RWPE2 (cell line): Measurements from ENCODE around the gene FSD1.
"Not testable (repeated sequence)": the region's sequence is repeated elsewhere in the genome, so short reads cannot be mapped to it uniquely, and the experiment has no call there.

ENCODE experiments used
- ATAC-seq: fragments of 200-7000 bp; cut with Tn5 transposase; 3 replicates; pipeline ENCODE4 v1.9.1; 2021; ENCODE audit warnings: low read depth
- DNase-seq: peaks from one replicate; pipeline ENCODE4 v3.0.0-alpha.2; 2020; ENCODE audit warnings: low spot score
- H3K27ac ChIP-seq: fragments of 450-650 bp; 2 replicates; pipeline ENCODE4 v1.5.1; 2017; ENCODE audit warnings: mild to moderate bottlenecking; ENCODE audit not compliant: poor library complexity, severe bottlenecking
- H3K27me3 ChIP-seq: fragments of 250-450 bp; sonication (Bioruptor Pico); 2 replicates; pipeline ENCODE4 v1.5.1; 2021; ENCODE audit warnings: mild to moderate bottlenecking, moderate library complexity; ENCODE audit not compliant: insufficient read depth, poor library complexity, severe bottlenecking
- H3K36me3 ChIP-seq: fragments of 250-450 bp; sonication (Bioruptor Pico); 2 replicates; pipeline ENCODE4 v1.5.1; 2020; ENCODE audit warnings: low read depth, mild to moderate bottlenecking, moderate library complexity
- H3K4me1 ChIP-seq: fragments of 250-450 bp; sonication (Bioruptor Pico); 2 replicates; pipeline ENCODE4 v1.5.1; 2021; ENCODE audit warnings: mild to moderate bottlenecking, moderate library complexity; ENCODE audit not compliant: insufficient read depth, poor library complexity, severe bottlenecking
- H3K4me3 ChIP-seq: fragments of 250-450 bp; sonication (Bioruptor Pico); 2 replicates; pipeline ENCODE4 v1.5.1; 2021; ENCODE audit warnings: mild to moderate bottlenecking, moderate library complexity; ENCODE audit not compliant: severe bottlenecking
- H3K9me3 ChIP-seq: fragments of 250-450 bp; sonication (Bioruptor Pico); 2 replicates; pipeline ENCODE4 v1.5.1; 2021; ENCODE audit warnings: mild to moderate bottlenecking, moderate library complexity; ENCODE audit not compliant: severe bottlenecking
- CTCF ChIP-seq: fragments of 450-650 bp; IDR thresholded peaks from one replicate; pipeline ENCODE4 v1.5.1; 2017; ENCODE audit warnings: mild to moderate bottlenecking, moderate library complexity; ENCODE audit not compliant: poor library complexity, severe bottlenecking

FSD1 gene

GRCh38 chr19:4328243-4328990 is 24.0 kb downstream of the FSD1 start:
- Histone ChIP-seq H3K4me3 (no peak overlapping the region), H3K27ac (no peak overlapping the region), H3K27me3 (no peaks in the 10 kb centered on the region), H3K4me1 (no peaks in the 10 kb centered on the region), H3K36me3 (0 out of 2 replicates have a peak, but pooled peaks cover 3% of the 10 kb centered on the region), H3K9me3 (no peaks in the 10 kb centered on the region)
- DNase-seq (no peak), ATAC-seq (peak; percentile 42; the same call in 2 of the 3 replicates)
- TF ChIP-seq CTCF, result no peak

DNA sequence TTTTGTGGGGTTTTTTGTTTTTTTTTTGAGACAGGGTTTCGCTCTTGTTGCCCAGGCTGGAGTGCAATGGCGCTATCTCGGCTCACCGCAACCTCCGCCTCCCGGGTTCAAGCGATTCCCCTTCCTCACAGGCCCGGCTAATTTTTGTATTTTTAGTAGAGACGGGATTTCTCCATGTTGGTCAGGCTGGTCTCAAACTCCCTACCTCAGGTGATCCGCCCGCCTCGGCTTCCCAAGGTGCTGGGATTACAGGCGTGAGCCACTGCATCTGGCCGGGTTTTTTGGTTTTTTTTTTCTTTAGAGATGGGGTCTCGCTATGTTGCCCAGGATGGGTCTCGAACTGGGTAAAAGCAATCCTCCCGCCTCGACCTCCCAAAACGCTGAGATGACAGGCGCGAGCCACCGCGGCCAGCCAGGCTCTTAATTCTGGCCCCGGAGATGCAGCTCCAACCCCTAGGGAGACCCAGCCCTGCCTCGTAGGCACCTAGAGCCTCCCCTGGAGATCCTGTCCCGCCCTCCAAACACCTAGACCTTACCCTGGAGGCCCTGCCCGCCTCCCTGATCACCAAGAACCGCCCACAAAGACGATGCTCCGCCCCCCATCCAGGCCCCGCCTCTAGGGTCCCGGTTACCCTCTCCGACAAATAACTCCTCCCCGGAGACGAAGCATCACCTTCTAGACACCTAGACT is 24.7 kb downstream of the FSD1 start:
- DNase-seq, H3K27me3 ChIP-seq, H3K9me3 ChIP-seq, ATAC-seq, H3K27ac ChIP-seq, H3K36me3 ChIP-seq, H3K4me1 ChIP-seq, H3K4me3 ChIP-seq: not testable (repeated sequence)

DNA sequence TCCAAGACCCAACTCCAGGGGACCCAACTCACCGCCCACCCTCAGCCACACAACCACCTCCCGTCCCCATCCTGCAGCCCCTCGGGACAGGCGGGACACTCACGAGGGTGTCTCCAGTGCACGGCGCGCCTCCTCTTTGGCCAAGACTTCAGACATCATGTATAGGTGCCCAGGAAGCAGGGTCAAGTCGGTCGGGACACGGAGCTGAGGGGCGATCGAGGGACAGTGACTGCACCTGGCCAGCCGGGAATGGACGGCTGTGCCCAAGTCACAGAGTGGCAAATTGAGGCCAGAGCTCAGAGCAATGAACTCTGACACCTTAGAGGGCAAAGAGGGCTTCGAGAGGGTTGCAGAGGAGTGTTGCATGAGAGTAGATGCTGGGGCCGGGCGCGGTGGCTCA is 25.5 kb downstream of the FSD1 start:
- Histone ChIP-seq H3K4me1 (no peaks in the 10 kb centered on the region), H3K4me3 (no peak overlapping the region), H3K27me3 (no peaks in the 10 kb centered on the region), H3K9me3 (no peaks in the 10 kb centered on the region), H3K27ac (no peak overlapping the region), H3K36me3 (peaks cover 3% of the 10 kb centered on the region; the same call in 1 of the 2 replicates)
- ATAC-seq (no peak), DNase-seq (no peak)
- no peak for TF ChIP-seq CTCF

- Histone ChIP-seq H3K27ac (no peak overlapping the region), H3K4me1 (no peaks in the 10 kb centered on the region), H3K9me3 (no peaks in the 10 kb centered on the region), H3K4me3 (no peak overlapping the region), H3K36me3 (peaks cover under 1% of the 10 kb centered on the region; the same call in 1 of the 2 replicates), H3K27me3 (no peaks in the 10 kb centered on the region)
- ATAC-seq (no peak), DNase-seq (no peak)
- TF ChIP-seq CTCF, result no peak
These were observed 30.7 kb downstream of the FSD1 start for GRCh38 chr19:4334929-4335570.

DNA sequence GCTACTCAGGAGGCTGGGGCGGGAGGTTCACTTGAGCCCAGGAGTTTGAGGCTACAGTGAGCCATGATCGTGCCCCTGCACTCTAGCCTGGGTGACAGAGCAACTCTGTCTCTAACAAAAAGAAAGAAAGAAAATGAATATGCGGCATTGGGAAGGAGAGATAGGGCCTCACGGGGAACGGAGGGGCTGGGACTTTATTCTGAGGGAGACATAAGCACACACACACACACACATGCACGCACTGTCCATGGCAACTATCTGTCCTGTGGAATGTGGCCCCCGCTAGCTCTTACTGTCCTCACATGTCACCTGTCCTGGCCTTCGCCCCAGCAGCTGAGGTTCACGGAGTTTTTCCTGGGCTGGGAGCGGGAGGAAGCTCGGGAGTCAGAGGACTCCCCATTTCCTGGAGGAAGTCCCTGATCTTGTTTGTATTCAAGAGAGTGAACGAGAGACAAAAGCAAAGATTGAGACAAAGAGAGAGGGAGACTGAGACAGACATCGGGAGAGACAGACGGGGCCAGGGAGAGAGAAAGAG is 33.6 kb downstream of the FSD1 start:
- Histone ChIP-seq H3K4me3 (peak overlapping the region; percentile 43), H3K27ac (peak overlapping the region; percentile 48)

More for the DNA sequence above, 33.6 kb downstream of the FSD1 start:
- no peaks in the 10 kb centered on the region; the same call in 1 of the 2 replicates for H3K36me3 ChIP-seq
- DNase-seq (no peak), ATAC-seq (no peak)
- no peaks in the 10 kb centered on the region for H3K9me3 ChIP-seq
- no peak for TF ChIP-seq CTCF
- no peaks in the 10 kb centered on the region for H3K27me3 ChIP-seq
- no peaks in the 10 kb centered on the region for H3K4me1 ChIP-seq
